DOHH2 (cell line): ENCODE data around the gene ABHD4.

ENCODE experiments used
- H3F3A ChIP-seq: fragments of 200-600 bp; sonication (generic), shearing (Covaris generic); 2 replicates; pipeline ENCODE4 v1.6.0; 2016; ENCODE audit warnings: antibody characterized with exemption, mild to moderate bottlenecking; ENCODE audit not compliant: control insufficient read depth, insufficient read depth
- H3K27ac ChIP-seq: fragments of 200-600 bp; sonication (generic); 2 replicates; pipeline ENCODE4 v1.5.1; 2014; ENCODE audit warnings: low read depth, mild to moderate bottlenecking, low read length, moderate library complexity
- H3K27me3 ChIP-seq: fragments of 200-600 bp; sonication (generic); 2 replicates; pipeline ENCODE4 v1.6.1; 2014; ENCODE audit warnings: mild to moderate bottlenecking, low read length, mixed read lengths; ENCODE audit not compliant: control insufficient read depth
- H3K36me3 ChIP-seq: fragments of 200-600 bp; sonication (generic); 2 replicates; pipeline ENCODE4 v1.6.1; 2014; ENCODE audit warnings: mild to moderate bottlenecking, low read length, moderate library complexity, mixed read lengths; ENCODE audit not compliant: control insufficient read depth
- H3K4me1 ChIP-seq: fragments of 200-600 bp; sonication (generic); 2 replicates; pipeline ENCODE4 v1.6.1; 2014; ENCODE audit warnings: mild to moderate bottlenecking, low read length, mixed read lengths; ENCODE audit not compliant: control insufficient read depth
- H3K4me2 ChIP-seq: fragments of 200-600 bp; sonication (generic); 2 replicates; pipeline ENCODE4 v1.6.0; 2014; ENCODE audit warnings: mild to moderate bottlenecking, low read length, moderate library complexity
- H3K4me3 ChIP-seq: fragments of 200-600 bp; sonication (generic); 2 replicates; pipeline ENCODE4 v1.5.1; 2014; ENCODE audit warnings: mild to moderate bottlenecking, low read length, mixed read lengths
- H3K79me2 ChIP-seq: fragments of 200-600 bp; sonication (generic); 2 replicates; pipeline ENCODE4 v1.6.1; 2014; ENCODE audit warnings: mild to moderate bottlenecking, low read length, mixed read lengths; ENCODE audit not compliant: control insufficient read depth
- H3K9me2 ChIP-seq: fragments of 200-600 bp; sonication (generic); replicated peaks from 2 replicates; pipeline ENCODE4 v1.6.1; 2014; ENCODE audit warnings: mild to moderate bottlenecking, low read length, mixed read lengths; ENCODE audit not compliant: control insufficient read depth
- H3K9me3 ChIP-seq: fragments of 200-600 bp; sonication (generic); 2 replicates; pipeline ENCODE4 v1.6.1; 2014; ENCODE audit warnings: antibody characterized with exemption, low read length, mixed read lengths; ENCODE audit not compliant: control insufficient read depth, insufficient read depth
- H4K20me1 ChIP-seq: fragments of 200-600 bp; sonication (generic); 2 replicates; pipeline ENCODE4 v1.6.0; 2014; ENCODE audit warnings: low read depth, mild to moderate bottlenecking, antibody characterized with exemption, low read length, moderate library complexity; ENCODE audit not compliant: control insufficient read depth, insufficient read depth
- CTCF ChIP-seq: fragments of 200-600 bp; sonication (generic); IDR thresholded peaks from one replicate; pipeline ENCODE4 v1.5.1; 2014; ENCODE audit warnings: antibody characterized with exemption, mild to moderate bottlenecking, low read depth, low read length; ENCODE audit not compliant: poor library complexity, severe bottlenecking
- EZH2phosphoT487 ChIP-seq: fragments of 200-600 bp; sonication (generic); IDR thresholded peaks from 2 replicates; pipeline ENCODE4 v1.6.1; 2017; ENCODE audit warnings: borderline replicate concordance, mild to moderate bottlenecking, antibody characterized with exemption, low read length, moderate library complexity, mixed read lengths

The ABHD4 gene

GRCh38 chr14:22569737-22570131, 28.4 kb upstream of the ABHD4 start:
- Histone ChIP-seq H3K79me2 (peaks cover 52% of the 10 kb centered on the region), H3K4me2 (peak overlapping the region; percentile 63), H3K9me3 (no peaks in the 10 kb centered on the region)

GRCh38 chr14:22570132-22570949, 27.8 kb upstream of the ABHD4 start:
- Histone ChIP-seq H3K79me2 (peaks cover 46% of the 10 kb centered on the region), H3K4me3 (peak overlapping the region; percentile 70), H3K4me2 (peak overlapping the region; percentile 63)

More at GRCh38 chr14:22569737-22570131, 28.4 kb upstream of the ABHD4 start:
- peak overlapping the region; percentile 70 for H3K4me3 ChIP-seq
- no peaks in the 10 kb centered on the region for H4K20me1 ChIP-seq
- H3F3A ChIP-seq: peaks cover 24% of the 10 kb centered on the region
- no peaks in the 10 kb centered on the region for H3K9me2 ChIP-seq
- H3K27me3 ChIP-seq: no peaks in the 10 kb centered on the region
- H3K36me3 ChIP-seq: peaks cover 85% of the 10 kb centered on the region
- peaks cover 61% of the 10 kb centered on the region for H3K4me1 ChIP-seq
- no peak for TF ChIP-seq CTCF
- no peak for TF ChIP-seq EZH2phosphoT487
- H3K27ac ChIP-seq: peak overlapping the region; percentile 87

GRCh38 chr14:22572562-22573058, 25.5 kb upstream of the ABHD4 start:
- Histone ChIP-seq H3K79me2 (peaks cover 43% of the 10 kb centered on the region), H3K9me2 (no peaks in the 10 kb centered on the region), H3F3A (peaks cover 16% of the 10 kb centered on the region), H3K27me3 (no peaks in the 10 kb centered on the region), H3K9me3 (no peaks in the 10 kb centered on the region), H3K4me1 (peaks cover 37% of the 10 kb centered on the region), H3K4me2 (no peak overlapping the region), H3K36me3 (peaks cover 70% of the 10 kb centered on the region), H4K20me1 (no peaks in the 10 kb centered on the region), H3K27ac (peak overlapping the region; percentile 1; the same call in 1 of the 2 replicates), H3K4me3 (no peak overlapping the region)
- TF ChIP-seq CTCF: no peak
- no peak for TF ChIP-seq EZH2phosphoT487

More at GRCh38 chr14:22570132-22570949, 27.8 kb upstream of the ABHD4 start:
- no peaks in the 10 kb centered on the region for H4K20me1 ChIP-seq
- H3K27ac ChIP-seq: peak overlapping the region; percentile 87
- TF ChIP-seq CTCF (peak; percentile 100), EZH2phosphoT487 (no peak)
- peaks cover 55% of the 10 kb centered on the region for H3K4me1 ChIP-seq
- peaks cover 85% of the 10 kb centered on the region for H3K36me3 ChIP-seq
- H3K9me2 ChIP-seq: no peaks in the 10 kb centered on the region
- H3K27me3 ChIP-seq: no peaks in the 10 kb centered on the region
- peaks cover 23% of the 10 kb centered on the region for H3F3A ChIP-seq
- no peaks in the 10 kb centered on the region for H3K9me3 ChIP-seq
